Right lobe of liver (tissue), 4 donors: ENCODE measurements around the gene OTOGL.

Experiments
- CTCF ChIP-seq, 4 donors: fragments of 200-600 bp in 3 of 4; fragments of 450-650 bp in 1 of 4; IDR thresholded peaks; one replicate each; pipeline versions ENCODE4 v1.5.1 to v1.8.0; 2016 to 2022; ENCODE audit warnings: antibody characterized with exemption in 4 of 4, mild to moderate bottlenecking in 2 of 4
- POLR2A ChIP-seq: fragments of 450-650 bp; IDR thresholded peaks from one replicate; pipeline ENCODE4 v1.6.1; 2017; ENCODE audit warnings: antibody characterized with exemption, mild to moderate bottlenecking
- donor health status: DM: no; HTN: no; CAD: no.
- donor health status: DM: no; HTN: no; CAD: no.
- donor health status: DM: no; HTN: yes; CAD: no.

- TF ChIP-seq CTCF (IDR thresholded peaks at IDR 0.05) (no peak), POLR2A (no peak)
Measured at GRCh38 chr12:80213871-80214270, 114.5 kb downstream of the OTOGL start.
